GM12892 (cell line): ENCODE data around the gene AEBP1.

ENCODE experiments used
- DNase-seq: peaks from one replicate; pipeline ENCODE4 v3.0.0; 2011; ENCODE audit not compliant: insufficient read length
- FAIRE-seq: peaks from 2 replicates; lab custom pipeline; 2011; peaks lifted over from hg19 to GRCh38; lab: Jason Lieb, UNC
- POLR2A ChIP-seq: IDR thresholded peaks from 2 replicates; pipeline ENCODE4 v1.6.1; 2011; ENCODE audit warnings: low read depth, low read length, control low read depth
- POLR2AphosphoS5 ChIP-seq: IDR thresholded peaks from 2 replicates; pipeline ENCODE4 v1.6.1; 2011; ENCODE audit warnings: low read depth, low read length, control low read depth
- TAF1 ChIP-seq: IDR thresholded peaks from 2 replicates; pipeline ENCODE4 v1.6.1; 2011; ENCODE audit warnings: low read depth, mild to moderate bottlenecking, control low read depth, low read length, borderline replicate concordance

Gene AEBP1

DNA sequence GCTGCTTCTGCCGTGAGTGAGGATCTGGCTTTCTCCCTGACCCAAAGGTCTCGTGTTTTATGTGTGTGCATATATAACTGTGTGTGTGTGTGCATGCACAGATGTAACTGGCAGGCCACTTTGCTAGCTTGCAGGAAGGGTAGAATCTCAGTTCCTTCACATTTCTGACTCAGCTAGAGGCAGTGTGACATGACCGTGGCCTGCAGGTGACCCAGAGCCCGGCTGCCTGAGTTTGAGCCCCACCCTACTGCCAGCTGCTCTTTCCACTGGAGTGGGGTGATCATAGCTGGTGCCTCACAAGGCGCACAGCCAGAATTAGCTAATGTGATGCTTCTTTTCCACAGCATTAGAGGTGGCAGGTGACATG lies 46.3 kb downstream of the AEBP1 start:
- FAIRE-seq, result peak; percentile 82
- TF ChIP-seq POLR2A (no peak), POLR2AphosphoS5 (no peak), TAF1 (no peak)
- DNase-seq, result no peak

DNA sequence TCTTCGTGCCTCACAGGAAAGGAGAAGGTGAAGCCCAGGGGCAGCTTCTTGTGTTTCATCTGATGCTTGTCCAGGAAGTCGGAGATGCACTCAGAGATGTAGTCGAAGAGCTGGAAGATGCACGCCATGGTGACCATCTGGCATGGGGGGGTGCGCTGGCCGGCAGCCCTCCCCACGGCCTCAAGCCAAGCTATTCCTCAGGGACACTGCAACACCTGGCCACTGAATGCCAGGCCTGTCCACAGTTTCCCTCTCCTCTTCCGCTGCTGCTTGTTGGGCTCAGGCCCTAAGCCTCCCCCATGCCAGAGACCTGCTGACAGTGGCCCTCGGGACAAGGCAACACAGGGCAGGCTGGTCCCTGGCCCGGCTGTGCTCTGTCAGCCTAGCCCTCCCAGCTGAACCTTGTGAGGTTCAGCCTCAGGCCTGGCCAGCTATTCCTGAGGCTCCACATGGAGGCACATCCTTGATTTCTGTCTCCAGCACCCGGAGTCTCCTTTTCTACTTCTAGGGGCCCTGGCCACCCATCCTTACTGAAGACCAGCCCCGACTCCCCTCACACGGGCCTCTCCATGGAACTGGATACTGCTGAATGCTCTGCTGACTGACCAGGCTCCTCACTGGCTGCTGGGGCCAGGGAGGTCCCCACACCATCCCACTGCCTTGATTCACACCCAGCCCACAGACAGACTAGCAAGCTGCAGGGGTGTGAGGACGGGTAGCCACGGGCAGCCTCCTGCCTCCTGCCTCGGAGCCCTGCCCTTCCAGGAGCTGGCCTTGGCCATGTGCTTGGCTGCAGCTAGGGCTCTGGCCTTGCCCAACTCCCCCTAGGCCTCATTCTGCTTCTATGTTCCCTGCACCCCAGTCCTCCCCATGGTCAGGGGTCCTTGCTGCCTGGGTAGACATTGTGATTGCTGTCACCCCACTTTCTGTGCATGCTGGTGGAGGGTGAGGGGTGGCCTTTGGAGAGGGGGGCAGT lies 47.1 kb downstream of the AEBP1 start:
- FAIRE-seq (no peak), DNase-seq (no peak)
- TF ChIP-seq POLR2A (no peak), POLR2AphosphoS5 (no peak), TAF1 (no peak)

DNA sequence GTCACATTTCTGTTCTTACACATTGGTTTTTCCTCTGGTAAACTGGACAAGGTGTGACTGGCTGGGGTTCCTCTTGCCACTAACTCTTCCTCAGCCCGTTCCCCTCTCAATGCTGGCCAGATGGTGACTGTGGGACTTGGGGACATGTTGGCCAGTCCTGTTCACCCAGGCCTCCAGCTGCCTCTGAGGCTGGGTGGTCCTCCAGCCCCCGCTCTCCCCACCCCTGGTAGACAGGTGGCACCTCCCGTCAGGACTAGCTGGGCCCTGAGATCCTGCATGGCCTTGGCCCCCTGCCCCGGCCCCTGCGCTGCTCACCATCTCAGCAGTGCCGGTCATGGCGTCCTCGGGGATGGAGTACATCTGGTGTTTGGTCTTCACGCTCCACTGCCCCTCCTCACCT lies 47.8 kb downstream of the AEBP1 start:
- FAIRE-seq (no peak), DNase-seq (no peak)
- no peak for TF ChIP-seq POLR2AphosphoS5
- no peak for TF ChIP-seq TAF1
- TF ChIP-seq POLR2A, result no peak

DNA sequence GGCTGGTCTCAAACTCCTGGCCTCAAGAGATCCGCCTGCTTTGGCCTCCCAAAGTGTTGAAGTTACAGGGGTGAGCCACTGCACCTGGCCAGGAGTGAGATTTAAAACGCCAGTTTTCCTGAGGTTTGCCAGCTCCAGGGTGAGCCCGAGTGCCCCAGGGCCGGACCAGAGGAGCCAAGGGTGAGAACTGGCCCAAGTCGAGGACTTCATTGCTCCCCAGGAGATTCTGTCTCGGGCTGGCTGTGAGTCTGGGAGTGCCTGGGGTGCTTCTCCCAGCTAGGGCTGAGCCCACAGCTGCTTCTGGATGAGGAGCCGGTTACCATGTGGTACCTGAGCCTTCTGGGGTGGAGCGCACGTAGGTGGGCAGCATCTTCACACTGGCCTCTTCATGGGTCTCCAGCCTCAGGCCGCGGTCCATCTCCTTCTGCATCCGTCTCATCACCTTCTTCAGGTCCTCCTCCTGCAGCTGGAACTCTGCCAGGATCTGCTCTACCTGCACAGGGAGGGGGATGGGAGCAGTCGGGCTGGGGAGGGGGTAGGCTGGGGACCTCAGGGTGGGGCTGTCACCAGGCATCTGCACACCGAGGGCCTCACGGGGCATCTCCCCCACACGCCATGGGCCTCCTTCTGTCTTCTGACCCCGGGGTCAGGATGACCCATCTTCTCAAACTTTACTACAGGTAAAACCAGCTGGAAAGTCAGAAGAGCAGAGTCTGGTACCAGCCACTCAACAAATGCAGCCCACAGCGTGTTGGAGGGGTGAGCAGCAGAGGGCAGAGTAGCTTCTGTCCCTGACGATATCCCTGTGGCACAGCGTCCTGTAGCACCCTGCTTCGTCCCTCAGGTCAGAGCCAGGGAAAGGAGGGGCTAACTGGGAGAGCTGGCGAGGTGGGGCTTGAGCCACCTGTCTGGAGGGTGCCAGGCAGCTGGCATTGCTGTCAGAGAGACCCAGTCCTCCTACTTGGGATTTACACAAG lies 49.1 kb downstream of the AEBP1 start:
- FAIRE-seq (no peak), DNase-seq (no peak)
- no peak for TF ChIP-seq POLR2A
- TF ChIP-seq TAF1, result no peak
- TF ChIP-seq POLR2AphosphoS5, result no peak

DNA sequence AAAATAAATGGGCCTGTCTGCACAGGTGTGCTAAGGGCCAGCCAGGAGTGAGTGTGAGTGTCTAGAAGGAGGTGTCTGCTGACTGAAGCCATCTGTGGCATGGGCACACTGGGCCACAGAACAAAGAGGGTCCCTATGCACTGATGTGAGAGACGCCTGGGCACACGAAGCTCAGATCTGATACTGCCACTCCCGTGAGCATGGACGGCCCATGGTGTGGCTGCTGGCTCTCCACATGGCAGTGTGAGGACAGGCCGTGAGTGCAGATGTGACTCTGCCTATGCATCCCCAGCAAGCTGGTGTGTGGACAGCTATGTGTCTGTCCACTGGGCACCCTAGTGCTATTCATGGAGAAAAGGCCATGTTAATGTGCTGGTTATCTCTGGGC lies 49.8 kb downstream of the AEBP1 start:
- FAIRE-seq (no peak), DNase-seq (no peak)
- no peak for TF ChIP-seq TAF1

DNA sequence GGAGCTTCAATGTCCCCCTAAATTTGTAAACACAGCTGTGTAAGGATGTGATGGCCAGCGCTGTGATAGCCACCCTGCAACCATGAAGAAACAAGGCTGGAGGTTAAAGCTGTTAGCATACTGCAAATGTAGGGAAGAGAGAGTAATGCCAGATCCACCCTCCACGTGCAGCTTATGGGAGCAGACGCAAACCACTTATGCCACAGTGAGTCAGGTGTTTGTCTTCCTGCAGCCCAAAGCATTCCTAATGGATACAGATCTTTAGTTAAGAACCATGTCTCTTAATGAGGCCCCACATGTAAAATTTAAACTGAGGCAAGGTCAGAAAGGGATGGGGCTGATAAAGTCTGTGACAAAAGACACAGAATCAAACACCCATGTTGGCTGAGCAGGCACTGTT lies 50.6 kb downstream of the AEBP1 start:
- no peak for FAIRE-seq

DNA sequence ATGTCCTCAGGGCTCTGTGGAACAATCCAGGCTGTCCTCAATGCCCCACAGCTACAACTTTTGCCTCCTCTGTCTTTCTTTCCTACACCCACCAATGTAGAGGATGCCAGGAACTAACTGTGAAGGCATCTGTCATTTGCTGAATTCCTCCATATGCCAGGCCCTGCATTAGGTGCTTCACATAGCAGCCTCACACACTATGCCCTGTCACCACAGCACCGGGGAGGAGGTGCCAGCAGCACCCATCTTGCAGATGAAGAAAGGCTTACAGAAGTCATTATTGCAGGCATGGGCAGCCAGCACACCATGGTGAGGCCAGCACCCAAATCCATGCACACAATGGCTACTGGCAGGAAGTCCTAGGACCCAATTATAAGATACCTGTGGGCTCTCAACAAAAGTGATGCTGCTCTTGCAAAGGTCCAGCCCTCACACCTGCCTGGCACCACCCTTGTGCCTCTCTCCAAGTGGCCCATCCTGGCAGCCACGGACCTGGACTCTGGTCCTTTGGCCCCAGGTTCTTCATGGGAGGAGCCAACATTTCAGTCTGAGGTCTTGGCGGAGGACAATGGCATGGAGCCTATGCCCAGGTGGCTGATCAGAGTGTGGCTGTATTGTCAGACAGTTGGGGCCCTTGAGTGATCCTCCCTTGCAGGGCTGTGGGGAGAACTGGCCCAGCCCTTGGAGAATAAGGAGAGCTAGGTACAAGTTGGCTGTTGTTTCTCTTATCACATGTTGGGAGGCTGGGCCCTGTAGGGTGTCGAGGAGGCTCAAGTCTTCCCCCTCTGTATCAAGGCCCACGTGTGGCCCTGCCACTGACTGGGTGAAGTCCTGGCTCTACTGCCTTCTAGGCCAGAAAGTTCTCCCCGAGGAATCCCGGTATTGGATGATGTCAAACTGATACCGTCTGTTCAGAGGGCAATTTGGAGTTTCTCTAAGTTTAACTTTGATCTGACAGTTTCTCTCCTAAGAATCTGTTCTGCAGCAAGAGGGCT lies 51.3 kb downstream of the AEBP1 start:
- FAIRE-seq, result no peak
- no peak for DNase-seq
- TF ChIP-seq POLR2A, result no peak
- TF ChIP-seq POLR2AphosphoS5, result no peak
- TF ChIP-seq TAF1, result no peak

More for the DNA sequence above, 50.6 kb downstream of the AEBP1 start:
- TF ChIP-seq POLR2A (no peak), POLR2AphosphoS5 (no peak), TAF1 (no peak)
- no peak for DNase-seq

DNA sequence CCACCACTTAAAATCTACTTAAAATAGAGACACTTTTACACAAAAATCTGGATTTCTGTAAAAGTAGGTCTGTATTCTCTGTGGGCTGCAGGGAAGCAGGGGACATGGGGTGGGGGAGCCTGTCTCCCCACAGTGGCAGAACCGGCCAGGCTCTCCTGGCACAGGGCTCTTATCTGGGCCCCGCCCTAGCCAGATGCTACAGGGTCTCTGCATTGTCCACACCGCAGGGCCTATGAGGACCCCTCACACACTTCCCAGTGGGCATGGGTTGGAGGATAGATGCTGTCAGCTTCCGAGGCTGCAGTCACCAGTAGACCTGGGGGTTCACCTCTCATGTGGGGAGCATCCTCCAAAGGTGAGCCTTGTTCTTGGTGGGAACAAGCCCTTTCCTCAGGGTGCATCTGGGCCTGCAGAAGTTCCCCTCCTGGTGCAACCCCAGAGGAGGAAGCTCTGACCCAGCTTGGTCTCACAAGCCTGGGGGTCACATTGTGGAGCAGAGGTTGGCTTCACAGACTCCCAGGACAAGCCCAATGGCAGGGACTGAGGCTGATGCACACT lies 52.4 kb downstream of the AEBP1 start:
- TF ChIP-seq POLR2AphosphoS5 (no peak), POLR2A (no peak), TAF1 (no peak)
- no peak for DNase-seq
- FAIRE-seq, result no peak

DNA sequence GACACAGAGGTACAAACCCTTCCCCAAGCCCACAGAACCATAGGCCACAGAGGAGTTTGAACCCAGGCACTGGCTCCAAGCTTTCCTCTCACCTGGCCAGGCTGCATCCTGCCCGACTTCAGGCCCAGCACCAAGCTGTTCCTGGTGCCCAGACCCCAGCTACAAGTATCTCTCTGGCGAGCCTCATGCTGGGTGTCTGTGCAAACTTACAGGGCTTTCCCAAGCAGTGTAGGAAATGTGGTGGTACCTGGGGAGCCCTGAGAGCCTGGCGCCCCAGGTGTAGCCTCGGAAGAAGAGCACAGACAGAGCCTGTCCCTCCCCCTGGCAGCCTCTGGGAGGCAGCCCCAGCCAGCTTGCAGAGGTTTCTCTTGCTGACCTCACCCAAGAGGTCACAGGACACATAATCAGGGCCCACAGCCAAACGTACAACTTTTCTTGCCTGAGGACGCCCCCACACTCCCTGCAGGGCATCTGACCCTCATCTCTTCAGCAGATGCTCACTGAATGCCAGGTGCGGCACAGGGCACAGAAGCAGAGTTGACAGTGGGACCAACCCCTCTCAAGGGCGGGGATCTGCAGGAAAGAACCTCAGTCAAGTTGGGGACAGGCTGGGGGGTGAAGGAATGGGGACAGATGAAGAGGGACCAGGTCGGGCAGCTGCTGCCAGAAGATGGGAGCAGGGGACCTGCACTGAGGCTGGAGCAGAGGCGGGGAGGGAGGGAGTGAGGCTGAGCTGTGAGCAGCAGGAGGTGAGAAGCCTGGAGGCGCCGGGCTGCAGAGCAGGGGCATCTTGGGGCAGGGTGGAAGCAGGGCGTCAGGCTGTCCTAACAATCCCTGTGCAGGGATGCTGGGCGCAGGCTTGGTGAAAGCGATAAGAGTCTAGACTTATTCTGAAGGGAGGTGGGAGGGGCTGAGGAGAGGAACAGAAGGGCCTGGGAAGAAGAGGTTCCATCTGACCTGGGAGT lies 53.3 kb downstream of the AEBP1 start:
- DNase-seq (no peak), FAIRE-seq (no peak)
- TF ChIP-seq POLR2AphosphoS5 (no peak), TAF1 (no peak), POLR2A (no peak)
